Uterus (tissue), 4 donors: ENCODE data around the gene ADISSP. TPM values are rescaled to one million over a fixed set of nuclear protein-coding genes. Genes with fewer than 3 reads are reported as not detected.

Experiments used
- DNase-seq, 2 donors: peaks; one replicate each; pipeline ENCODE4 v3.0.0-alpha.2; 2019 to 2020
- H3K27ac ChIP-seq, 2 donors: fragments of 200-600 bp; sonication (generic); 1 replicate in 1 of 2; 2 replicates in 1 of 2; pipeline ENCODE4 v1.5.1; 2016 to 2018
- H3K27me3 ChIP-seq, 2 donors: fragments of 200-600 bp; sonication (generic); one replicate each; pipeline ENCODE4 v1.5.1; 2018 to 2019; ENCODE audit warnings: control low read depth in 1 of 2
- H3K36me3 ChIP-seq, 2 donors: fragments of 200-600 bp; sonication (generic); one replicate each; pipeline ENCODE4 v1.5.1; 2019; ENCODE audit warnings: control low read depth in 1 of 2
- H3K4me1 ChIP-seq, 2 donors: fragments of 200-600 bp; sonication (generic); one replicate each; pipeline ENCODE4 v1.5.1; 2018 to 2019; ENCODE audit warnings: control low read depth in 1 of 2
- H3K4me3 ChIP-seq, 2 donors: fragments of 200-600 bp; sonication (generic); 1 replicate in 1 of 2; 2 replicates in 1 of 2; pipeline ENCODE4 v1.5.1; 2018 to 2019; ENCODE audit warnings: mild to moderate bottlenecking in 1 of 2
- H3K9me3 ChIP-seq, 2 donors: fragments of 200-600 bp; sonication (generic); one replicate each; pipeline ENCODE4 v1.5.1; 2019; ENCODE audit warnings: control low read depth in 1 of 2
- CTCF ChIP-seq, 4 experiments: fragments of 200-600 bp in 2 of 4; fragments of 450-650 bp in 2 of 4; sonication (generic) in 2 of 4; IDR thresholded peaks; one replicate each; pipeline ENCODE4 v1.5.1; 2016 to 2019; ENCODE audit warnings: antibody characterized with exemption in 4 of 4, mild to moderate bottlenecking in 2 of 4, moderate library complexity in 1 of 4
- POLR2A ChIP-seq, 2 donors: fragments of 450-650 bp; IDR thresholded peaks; one replicate each; pipeline ENCODE4 v1.6.1; 2016; ENCODE audit warnings: antibody characterized with exemption in 2 of 2, mild to moderate bottlenecking in 1 of 2, moderate library complexity in 1 of 2
- intact Hi-C: fragments of 100-400 bp; cut with DNase I; formaldehyde crosslinking; loops from one replicate; pipeline ENCODE4 v1.15.1; 2023; ENCODE audit warnings: low total_unique reads
- total RNA-seq, 4 donors: library from RNA; depleted of rRNA in 3 of 4; stranded (reverse); fragments of >200 nt in 3 of 4; gene quantifications; one replicate each; pipeline versions ENCODE4 v1.1.0 to v1.2.4, GENCODE V29; 2014 to 2023
- donor health status: DM: yes; HTN: yes; CAD: no.

ADISSP gene
- total RNA-seq, 4 donors from 2014 or later, result 4.1 to 45.9 (median 34.8) TPM

- Histone ChIP-seq H3K27me3 (no peaks in the 10 kb centered on the region), H3K4me3 (no peak overlapping the region), H3K4me1 (no peaks in the 10 kb centered on the region), H3K9me3 (no peaks in the 10 kb centered on the region), H3K36me3 (no peaks in the 10 kb centered on the region), H3K27ac (peak overlapping the region in 1 of 2 donors; percentile 4)
- TF ChIP-seq CTCF (IDR thresholded peaks at IDR 0.05) (no peak), POLR2A (IDR thresholded peaks at IDR 0.05) (no peak)
- intact Hi-C loops, result no loop called here
- no peak for DNase-seq
Measured at GRCh38 chr20:3760655-3761348, 6.8 kb downstream of the ADISSP start.

- intact Hi-C loops, result no loop called here
- Histone ChIP-seq H3K4me3 (no peak overlapping the region), H3K36me3 (no peaks in the 10 kb centered on the region), H3K4me1 (no peaks in the 10 kb centered on the region), H3K27ac (no peak overlapping the region), H3K9me3 (no peaks in the 10 kb centered on the region), H3K27me3 (no peaks in the 10 kb centered on the region)
- DNase-seq, result no peak
- TF ChIP-seq POLR2A (IDR thresholded peaks at IDR 0.05) (no peak), CTCF (IDR thresholded peaks at IDR 0.05) (no peak)
Measured at GRCh38 chr20:3759884-3760283, 7.7 kb downstream of the ADISSP start.

- Histone ChIP-seq H3K4me1 (no peaks in the 10 kb centered on the region), H3K27me3 (no peaks in the 10 kb centered on the region), H3K4me3 (no peak overlapping the region), H3K36me3 (no peaks in the 10 kb centered on the region), H3K27ac (peak overlapping the region; percentile 1 to 44), H3K9me3 (no peaks in the 10 kb centered on the region)
- TF ChIP-seq CTCF (IDR thresholded peaks at IDR 0.05) (no peak), POLR2A (IDR thresholded peaks at IDR 0.05) (no peak)
- intact Hi-C loops, result no loop called here
- no peak for DNase-seq
Measured at GRCh38 chr20:3759316-3759823, 8.2 kb downstream of the ADISSP start.

- Histone ChIP-seq H3K9me3 (no peaks in the 10 kb centered on the region), H3K27ac (peak overlapping the region; percentile 9 to 75), H3K4me1 (no peaks in the 10 kb centered on the region), H3K4me3 (no peak overlapping the region), H3K27me3 (no peaks in the 10 kb centered on the region), H3K36me3 (no peaks in the 10 kb centered on the region)
- intact Hi-C loops, result no loop called here
- TF ChIP-seq POLR2A (IDR thresholded peaks at IDR 0.05), result no peak
- TF ChIP-seq CTCF (IDR thresholded peaks at IDR 0.05), result no peak
- DNase-seq, result no peak
Measured at GRCh38 chr20:3758566-3758965, 9.0 kb downstream of the ADISSP start.

- H3K4me3 ChIP-seq, result no peak overlapping the region
- peak overlapping the region in 1 of 2 donors; percentile 75 for H3K27ac ChIP-seq
- no peaks in the 10 kb centered on the region for H3K36me3 ChIP-seq
- intact Hi-C loops, result no loop called here
- H3K9me3 ChIP-seq, result no peaks in the 10 kb centered on the region
- TF ChIP-seq POLR2A (IDR thresholded peaks at IDR 0.05), result no peak
- TF ChIP-seq CTCF (IDR thresholded peaks at IDR 0.05), result no peak
- H3K27me3 ChIP-seq, result no peaks in the 10 kb centered on the region
- no peaks in the 10 kb centered on the region for H3K4me1 ChIP-seq
- DNase-seq, result no peak
Measured at GRCh38 chr20:3757268-3757667, 10.3 kb downstream of the ADISSP start.
